HEK293 (cell line): ENCODE results near the gene CANT1.
A peak's percentile ranks its signal among the peaks of the same experiment; 100 is the strongest.

Experiments used
- BCL11A ChIP-seq: fragments of 450-650 bp; formaldehyde crosslinking; IDR thresholded peaks from 2 replicates; pipeline ENCODE4 v1.5.1; 2016; ENCODE audit warnings: low read depth, missing biosample characterization, missing genetic modification characterization
- HOXA7 ChIP-seq: sonication (generic); formaldehyde crosslinking; IDR thresholded peaks from 2 replicates; pipeline ENCODE4 v1.8.1; 2022; ENCODE audit warnings: missing genetic modification reagents, borderline replicate concordance
- MEIS1 ChIP-seq: sonication (generic); formaldehyde crosslinking; IDR thresholded peaks from 2 replicates; pipeline ENCODE4 v1.8.1; 2022; ENCODE audit warnings: missing genetic modification reagents, mild to moderate bottlenecking, borderline replicate concordance
- OSR2 ChIP-seq: fragments of 450-650 bp; formaldehyde crosslinking; IDR thresholded peaks from 2 replicates; pipeline ENCODE4 v1.5.1; 2016; ENCODE audit warnings: missing biosample characterization, missing genetic modification characterization
- PRDM1 ChIP-seq: fragments of 450-650 bp; formaldehyde crosslinking; IDR thresholded peaks from 2 replicates; pipeline ENCODE4; 2016; ENCODE audit warnings: missing biosample characterization, missing genetic modification characterization
- SCRT1 ChIP-seq: fragments of 450-650 bp; formaldehyde crosslinking; IDR thresholded peaks from 2 replicates; pipeline ENCODE4 v1.5.1; 2016; ENCODE audit warnings: missing biosample characterization, missing genetic modification characterization, borderline replicate concordance
- SETDB1 ChIP-seq: IDR thresholded peaks from one replicate; pipeline ENCODE4 v1.6.1; 2017; ENCODE audit warnings: mild to moderate bottlenecking, low read length, moderate library complexity, mixed read lengths; ENCODE audit not compliant: insufficient read length
- TSHZ1 ChIP-seq: fragments of 450-650 bp; formaldehyde crosslinking; IDR thresholded peaks from 2 replicates; pipeline ENCODE4 v1.5.1; 2016; ENCODE audit warnings: missing biosample characterization, missing genetic modification characterization, borderline replicate concordance
- YY1 ChIP-seq: fragments of 450-650 bp; formaldehyde crosslinking; IDR thresholded peaks from 2 replicates; pipeline ENCODE4 v1.5.1; 2018; ENCODE audit warnings: missing biosample characterization, missing genetic modification characterization
- ZBTB49 ChIP-seq: fragments of 450-650 bp; formaldehyde crosslinking; IDR thresholded peaks from 2 replicates; pipeline ENCODE4 v1.5.1; 2016; ENCODE audit warnings: missing biosample characterization, missing genetic modification characterization, low read depth
- ZBTB6 ChIP-seq: fragments of 450-650 bp; formaldehyde crosslinking; IDR thresholded peaks from 2 replicates; pipeline ENCODE4 v1.5.1; 2017; ENCODE audit warnings: missing biosample characterization, missing genetic modification characterization
- ZEB2 ChIP-seq: fragments of 450-650 bp; formaldehyde crosslinking; IDR thresholded peaks from 2 replicates; pipeline ENCODE4 v1.5.1; 2016; ENCODE audit warnings: missing biosample characterization, missing genetic modification characterization
- ZFP41 ChIP-seq: fragments of 450-650 bp; formaldehyde crosslinking; IDR thresholded peaks from 2 replicates; pipeline ENCODE4 v1.5.1; 2016; ENCODE audit warnings: missing biosample characterization, missing genetic modification characterization, borderline replicate concordance
- ZIC2 ChIP-seq: fragments of 450-650 bp; formaldehyde crosslinking; IDR thresholded peaks from 2 replicates; pipeline ENCODE4 v1.5.1; 2016; ENCODE audit warnings: missing biosample characterization, missing genetic modification characterization
- ZNF184 ChIP-seq: fragments of 450-650 bp; IDR thresholded peaks from 2 replicates; pipeline ENCODE4 v1.5.1; 2018; ENCODE audit warnings: missing biosample characterization, mild to moderate bottlenecking, missing genetic modification characterization
- ZNF2 ChIP-seq: fragments of 450-650 bp; formaldehyde crosslinking; IDR thresholded peaks from 2 replicates; pipeline ENCODE4 v1.5.1; 2016; ENCODE audit warnings: missing biosample characterization, missing genetic modification characterization
- ZNF202 ChIP-seq: fragments of 450-650 bp; formaldehyde crosslinking; IDR thresholded peaks from 2 replicates; pipeline ENCODE4 v1.5.1; 2016; ENCODE audit warnings: missing biosample characterization, missing genetic modification characterization, borderline replicate concordance
- ZNF211 ChIP-seq: fragments of 450-650 bp; formaldehyde crosslinking; IDR thresholded peaks from 2 replicates; pipeline ENCODE4 v1.5.1; 2016; ENCODE audit warnings: low read depth, missing biosample characterization, missing genetic modification characterization
- ZNF214 ChIP-seq: fragments of 450-650 bp; formaldehyde crosslinking; IDR thresholded peaks from 2 replicates; pipeline ENCODE4 v1.5.1; 2017; ENCODE audit warnings: missing biosample characterization, mild to moderate bottlenecking, missing genetic modification characterization, borderline replicate concordance
- ZNF362 ChIP-seq: fragments of 450-650 bp; formaldehyde crosslinking; IDR thresholded peaks from 2 replicates; pipeline ENCODE4 v1.5.1; 2016; ENCODE audit warnings: missing biosample characterization, missing genetic modification characterization
- ZNF366 ChIP-seq: fragments of 450-650 bp; formaldehyde crosslinking; conservative IDR thresholded peaks from 2 replicates; pipeline ENCODE4 v1.5.1; 2016; ENCODE audit warnings: missing biosample characterization, missing genetic modification characterization
- ZNF391 ChIP-seq: fragments of 450-650 bp; formaldehyde crosslinking; IDR thresholded peaks from 2 replicates; pipeline ENCODE4 v1.5.1; 2016; ENCODE audit warnings: low read depth, missing biosample characterization, missing genetic modification characterization, borderline replicate concordance
- ZNF449 ChIP-seq: fragments of 450-650 bp; formaldehyde crosslinking; IDR thresholded peaks from 2 replicates; pipeline ENCODE4 v1.5.1; 2017; ENCODE audit warnings: missing biosample characterization, mild to moderate bottlenecking, missing genetic modification characterization, moderate library complexity
- ZNF560 ChIP-seq: fragments of 450-650 bp; formaldehyde crosslinking; IDR thresholded peaks from 2 replicates; pipeline ENCODE4 v1.5.1; 2017; ENCODE audit warnings: missing biosample characterization, missing genetic modification characterization, borderline replicate concordance
- ZNF76 ChIP-seq: fragments of 450-650 bp; formaldehyde crosslinking; IDR thresholded peaks from 2 replicates; pipeline ENCODE4; 2016; ENCODE audit warnings: low read depth, missing biosample characterization, missing genetic modification characterization, borderline replicate concordance
- ZNF768 ChIP-seq: fragments of 450-650 bp; formaldehyde crosslinking; IDR thresholded peaks from 2 replicates; pipeline ENCODE4 v1.5.1; 2018; ENCODE audit warnings: missing biosample characterization, mild to moderate bottlenecking, missing genetic modification characterization
- ZNF776 ChIP-seq: fragments of 450-650 bp; formaldehyde crosslinking; IDR thresholded peaks from 2 replicates; pipeline ENCODE4 v1.5.0; 2017; ENCODE audit warnings: missing biosample characterization, missing genetic modification characterization, borderline replicate concordance
- ZNF830 ChIP-seq: fragments of 450-650 bp; IDR thresholded peaks from 2 replicates; pipeline ENCODE4 v1.5.0; 2018; ENCODE audit warnings: missing biosample characterization, missing genetic modification characterization, low read depth, mild to moderate bottlenecking, moderate library complexity
- ZNF843 ChIP-seq: fragments of 450-650 bp; formaldehyde crosslinking; IDR thresholded peaks from 2 replicates; pipeline ENCODE4 v1.5.1; 2016; ENCODE audit warnings: missing biosample characterization, missing genetic modification characterization
- ZXDB ChIP-seq: fragments of 450-650 bp; formaldehyde crosslinking; IDR thresholded peaks from 2 replicates; pipeline ENCODE4 v1.5.1; 2016; ENCODE audit warnings: missing biosample characterization, missing genetic modification characterization

The CANT1 gene

GRCh38 chr17:79023886-79024771 is 14.6 kb upstream of the CANT1 start, which contains the start of gene C1QTNF1 (continued):
- TF ChIP-seq PRDM1 (peak; percentile 84), ZNF830 (tag by site-specific recombination) (no peak), ZIC2 (tag by site-specific recombination) (peak; percentile 76), ZNF449 (peak; percentile 90), ZNF2 (tag by site-specific recombination) (no peak; the same call in 1 of the 2 replicates), ZNF843 (tag by site-specific recombination) (no peak), ZNF184 (tag by site-specific recombination) (no peak), ZBTB6 (no peak), ZNF391 (tag by site-specific recombination) (no peak), ZNF366 (tag by site-specific recombination) (peak; percentile 73), ZNF768 (tag by site-specific recombination) (no peak), ZEB2 (0 out of 2 replicates have a peak, but pooled peaks have one; percentile 65), YY1 (tag by site-specific recombination) (no peak), ZXDB (tag by site-specific recombination) (no peak), SETDB1 (no peak), MEIS1 (CRISPR knock-in tag) (no peak), BCL11A (tag by site-specific recombination) (no peak), SCRT1 (tag by site-specific recombination) (peak; percentile 81; the same call in 1 of the 2 replicates), ZNF214 (tag by site-specific recombination) (no peak), ZNF776 (tag by site-specific recombination) (no peak), ZNF560 (tag by site-specific recombination) (no peak), ZNF362 (tag by site-specific recombination) (no peak), ZFP41 (tag by site-specific recombination) (no peak), ZNF202 (no peak), ZBTB49 (tag by site-specific recombination) (no peak), OSR2 (peak; percentile 7; the same call in 1 of the 2 replicates), TSHZ1 (tag by site-specific recombination) (no peak), HOXA7 (CRISPR knock-in tag) (no peak), ZNF211 (tag by site-specific recombination) (no peak), ZNF76 (no peak; the same call in 1 of the 2 replicates)
